ENCODE results near the gene CLBA1. TPM values are rescaled to one million over a fixed set of nuclear protein-coding genes. Genes with fewer than 3 reads are reported as not detected.
"Not testable (repeated sequence)": the region's sequence is repeated elsewhere in the genome, so short reads cannot be mapped to it uniquely, and the experiment has no call there.

CLBA1 gene
- polyA plus RNA-seq, 5 donors, result 10.8 to 19.8 (median 14.1) TPM

DNA sequence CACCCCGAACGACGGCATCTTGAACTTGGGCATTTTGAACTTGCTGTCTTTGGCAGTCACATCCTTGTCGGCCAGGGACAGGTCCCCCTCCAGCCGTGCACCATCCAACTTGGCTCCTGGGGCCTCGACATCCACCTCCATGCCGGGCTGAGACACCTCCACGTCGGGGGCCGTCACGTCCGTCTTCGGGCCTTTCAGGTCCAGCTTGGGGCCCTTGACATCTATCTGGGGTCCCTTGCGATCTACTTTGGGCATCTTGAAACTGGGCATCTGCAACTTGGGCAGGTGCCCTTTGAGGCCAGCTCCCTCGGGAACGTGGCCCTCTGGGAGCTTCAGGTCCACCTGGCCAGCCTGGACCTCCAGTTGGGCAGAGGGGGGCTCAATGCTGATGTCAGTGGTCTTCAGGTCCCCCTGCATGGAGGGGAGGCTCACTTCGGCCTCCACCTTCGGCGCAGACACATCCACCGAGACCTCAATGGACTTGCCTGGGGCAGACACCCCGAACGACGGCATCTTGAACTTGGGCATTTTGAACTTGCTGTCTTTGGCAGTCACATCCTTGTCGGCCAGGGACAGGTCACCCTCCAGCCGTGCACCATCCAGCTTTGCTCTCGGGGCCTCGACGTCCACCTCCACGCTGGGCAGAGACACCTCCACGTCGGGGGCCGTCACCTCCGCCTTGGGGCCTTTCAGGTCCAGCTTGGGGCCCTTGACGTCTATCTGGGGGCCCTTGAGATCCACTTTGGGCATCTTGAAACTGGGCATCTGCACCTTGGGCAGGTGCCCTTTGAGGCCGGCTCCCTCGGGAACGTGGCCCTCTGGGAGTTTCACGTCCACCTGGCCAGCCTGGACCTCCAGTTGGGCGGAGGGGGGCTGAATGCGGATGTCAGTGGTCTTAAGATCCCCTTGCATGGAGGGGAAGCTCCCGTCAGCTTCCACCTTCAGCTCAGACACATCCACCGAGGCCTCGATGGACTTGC is 39.3 kb upstream of the CLBA1 start:
- not testable (repeated sequence) for DNase-seq

GRCh38 chr14:104947201-104947600 is 38.4 kb upstream of the CLBA1 start:
- not testable (repeated sequence) for DNase-seq

- not testable (repeated sequence) for DNase-seq
These were observed 37.5 kb upstream of the CLBA1 start for GRCh38 chr14:104947881-104948735.

GRCh38 chr14:104948736-104949031 is 36.9 kb upstream of the CLBA1 start:
- DNase-seq, result no peak

GRCh38 chr14:104949406-104949955 is 36.1 kb upstream of the CLBA1 start:
- not testable (repeated sequence) for DNase-seq

GRCh38 chr14:104950021-104950420 is 35.6 kb upstream of the CLBA1 start:
- no peak for DNase-seq

DNA sequence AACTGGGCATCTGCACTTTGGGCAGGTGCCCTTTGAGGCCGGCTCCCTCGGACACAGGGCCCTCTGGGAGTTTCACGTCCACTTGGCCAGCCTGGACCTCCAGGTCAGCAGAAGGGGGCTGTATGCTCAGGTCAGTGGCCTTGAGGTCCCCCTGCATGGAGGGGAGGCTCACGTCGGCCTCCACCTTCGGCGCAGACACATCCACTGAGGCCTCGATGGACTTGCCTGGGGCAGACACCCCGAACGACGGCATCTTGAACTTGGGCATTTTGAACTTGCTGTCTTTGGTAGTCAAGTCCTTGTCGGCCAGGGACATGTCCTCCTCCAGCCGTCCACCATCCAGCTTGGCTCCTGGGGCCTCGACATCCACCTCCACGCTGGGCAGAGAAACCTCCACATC is 34.9 kb upstream of the CLBA1 start:
- not testable (repeated sequence) for DNase-seq

DNA sequence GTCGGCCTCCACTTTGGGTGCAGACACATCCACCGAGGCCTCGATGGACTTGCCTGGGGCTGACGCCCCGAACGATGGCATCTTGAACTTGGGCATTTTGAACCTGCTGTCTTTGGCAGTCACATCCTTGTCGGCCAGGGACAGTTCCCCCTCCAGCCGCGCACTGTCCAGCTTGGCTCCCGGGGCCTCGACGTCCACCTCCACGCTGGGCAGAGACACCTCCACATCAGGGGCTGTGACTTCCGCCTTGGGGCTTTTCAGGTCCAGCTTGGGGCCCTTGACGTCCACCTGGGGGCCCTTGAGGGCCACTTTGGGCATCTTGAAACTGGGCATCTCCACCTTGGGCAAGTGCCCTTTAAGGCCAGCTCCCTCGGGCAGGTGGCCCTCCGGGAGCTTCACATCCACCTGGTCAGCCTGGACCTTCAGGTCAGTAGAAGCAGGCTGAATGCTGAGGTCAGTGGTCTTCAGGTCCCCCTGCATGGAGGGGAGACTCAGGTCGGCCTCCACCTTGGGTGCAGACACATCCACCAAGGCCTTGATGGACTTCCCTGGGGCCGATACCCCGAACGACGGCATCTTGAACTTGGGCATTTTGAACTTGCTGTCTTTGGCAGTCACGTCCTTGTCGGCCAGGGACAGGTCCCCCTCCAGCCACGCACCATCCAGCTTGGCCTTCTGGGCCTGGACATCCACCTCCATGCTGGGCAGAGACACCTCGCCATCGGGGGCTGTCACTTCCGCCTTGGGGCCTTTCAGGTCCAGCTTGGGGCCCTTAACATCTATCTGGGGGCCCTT is 33.5 kb upstream of the CLBA1 start:
- DNase-seq, result not testable (repeated sequence)

- no peak for DNase-seq
These were observed 32.5 kb upstream of the CLBA1 start for GRCh38 chr14:104953097-104953496.

DNA sequence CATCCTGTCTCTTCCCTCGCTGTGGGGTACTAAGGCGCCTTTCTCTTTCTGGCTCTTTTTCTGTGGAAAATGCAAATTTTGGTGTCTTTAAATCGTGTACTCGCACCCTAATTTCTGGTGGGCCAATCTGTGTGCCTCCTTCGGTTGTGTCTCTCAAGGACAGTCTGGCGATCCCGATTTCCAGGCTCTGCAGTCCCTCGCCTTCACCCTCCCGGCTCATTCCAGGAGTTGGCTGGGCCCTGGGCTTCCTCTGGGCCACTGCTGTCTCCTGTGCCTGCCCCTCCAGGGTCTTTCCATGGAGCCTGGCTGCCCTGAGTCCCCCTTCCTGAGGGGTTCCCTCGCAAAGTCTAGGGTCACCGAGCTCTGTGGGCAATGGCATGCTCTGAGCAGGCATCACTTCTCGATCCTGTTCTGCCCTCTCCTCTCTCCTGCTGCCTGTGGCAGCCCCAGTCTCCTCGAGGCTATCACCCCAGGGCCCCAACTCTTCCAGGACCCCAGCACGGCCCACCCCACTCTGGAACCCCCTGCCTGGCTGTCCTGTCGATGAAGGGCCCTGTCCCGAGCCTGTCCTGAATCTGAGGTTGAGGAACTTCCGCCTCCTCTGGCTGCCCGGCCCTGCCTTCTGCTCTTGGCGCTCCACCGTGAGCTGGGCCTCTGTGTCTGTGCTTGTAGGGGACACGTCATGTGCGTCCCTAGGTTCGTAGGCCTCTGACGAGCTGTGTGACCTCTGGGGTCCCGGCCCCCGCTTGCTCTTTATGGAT is 31.5 kb upstream of the CLBA1 start:
- no peak for DNase-seq

- DNase-seq, result no peak
These were observed 30.7 kb upstream of the CLBA1 start for GRCh38 chr14:104954746-104955395.

DNA sequence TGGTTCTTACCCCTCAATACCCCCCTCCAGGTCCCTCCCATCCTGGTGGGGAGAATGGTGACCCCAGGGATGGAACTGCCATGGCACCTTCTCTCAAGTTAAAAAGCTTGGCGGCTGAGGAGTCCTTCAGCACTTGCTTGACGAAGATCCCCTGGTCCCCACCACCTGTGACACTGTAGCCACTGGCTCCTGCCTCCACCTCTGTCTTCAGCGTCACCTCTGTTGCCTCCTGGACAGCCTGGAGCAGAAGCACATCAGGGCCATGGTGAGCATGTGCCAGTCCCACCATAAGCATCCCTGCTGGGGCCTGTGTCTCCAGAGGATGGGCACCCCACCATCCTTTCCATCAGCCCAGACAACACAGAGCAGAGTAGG is 30.2 kb upstream of the CLBA1 start:
- DNase-seq, result no peak

- DNase-seq, result no peak
These were observed 29.2 kb upstream of the CLBA1 start for GRCh38 chr14:104956290-104956890.

DNA sequence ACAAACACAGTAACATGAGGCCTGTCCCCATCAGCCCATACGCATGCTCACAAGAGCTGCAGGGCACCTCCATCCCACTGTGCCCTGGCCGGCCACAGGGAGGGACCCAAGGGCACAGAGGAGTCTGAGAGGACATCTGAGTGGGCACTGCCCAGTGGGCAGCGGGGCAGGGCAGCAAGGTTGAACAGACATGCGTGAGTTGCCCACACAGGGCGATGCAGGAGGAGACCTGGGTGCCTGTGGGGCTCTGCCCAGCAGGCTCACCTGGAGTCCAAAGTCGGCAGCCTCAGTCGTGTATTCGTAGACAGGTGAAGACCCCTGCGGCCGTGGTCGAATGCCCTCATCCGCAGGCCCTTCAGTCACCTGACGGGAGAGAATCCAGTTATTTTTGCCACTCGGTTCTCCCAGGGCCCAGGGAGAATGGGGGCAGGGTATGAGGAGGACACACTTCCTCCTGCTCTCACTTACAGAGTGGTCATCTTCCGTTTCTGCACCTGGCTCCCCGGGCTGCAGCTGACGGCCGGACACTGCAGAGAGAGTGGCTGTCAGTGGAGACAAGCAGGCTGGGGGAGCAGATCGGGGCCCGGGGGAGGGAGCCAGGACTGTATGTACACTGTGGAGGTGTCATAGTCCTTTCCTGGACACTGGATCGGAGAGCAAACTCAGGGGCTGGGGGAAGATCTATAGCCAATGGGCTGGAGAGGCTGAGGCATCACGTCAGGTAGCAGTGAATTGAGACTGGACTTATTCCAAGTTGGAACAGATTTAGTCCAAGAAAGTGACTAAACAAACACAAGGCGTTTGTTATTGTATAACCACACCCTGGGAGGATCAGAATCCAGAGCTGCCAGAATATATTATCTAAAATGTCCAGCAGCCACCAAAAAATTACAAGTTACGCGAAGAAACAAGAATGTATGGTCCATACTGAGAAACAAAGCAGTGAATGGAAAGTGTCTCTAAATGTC is 28.2 kb upstream of the CLBA1 start:
- DNase-seq, result no peak

- no peak for DNase-seq
These were observed 21.0 kb upstream of the CLBA1 start for GRCh38 chr14:104964546-104964945.

DNA sequence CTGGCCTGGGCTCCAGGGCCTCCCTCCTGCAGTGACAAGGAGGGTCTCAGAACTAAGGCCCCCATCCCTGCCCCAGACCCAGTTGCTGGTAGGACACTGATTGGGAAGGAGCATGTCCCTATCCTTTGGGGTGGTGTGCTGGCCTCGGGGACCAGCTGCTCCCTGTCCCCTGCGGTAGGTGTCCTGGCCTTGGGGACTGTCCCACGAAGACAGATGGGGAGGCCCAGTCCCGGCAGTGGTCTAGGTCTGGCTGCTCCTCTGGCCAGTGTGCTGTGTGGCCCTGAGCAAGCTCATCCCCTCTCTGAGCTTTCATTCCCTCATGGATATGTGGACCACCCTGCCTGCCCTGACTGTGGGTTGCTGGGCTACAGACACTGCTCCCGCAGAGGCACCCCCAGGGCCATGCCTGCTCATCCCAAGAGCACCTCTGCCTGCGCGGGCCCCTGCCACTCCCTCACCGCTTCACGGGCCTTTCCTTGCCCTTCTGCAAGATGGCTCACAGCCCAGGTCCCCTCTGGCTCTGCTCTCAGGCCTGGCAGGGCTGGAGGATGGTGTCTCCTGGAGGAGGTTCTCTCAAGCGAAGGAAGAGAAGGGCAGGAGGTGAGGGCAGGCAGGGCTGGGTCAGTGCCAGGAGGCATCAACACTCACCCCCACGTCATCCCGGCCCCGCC is 19.9 kb upstream of the CLBA1 start:
- no peak for DNase-seq

DNA sequence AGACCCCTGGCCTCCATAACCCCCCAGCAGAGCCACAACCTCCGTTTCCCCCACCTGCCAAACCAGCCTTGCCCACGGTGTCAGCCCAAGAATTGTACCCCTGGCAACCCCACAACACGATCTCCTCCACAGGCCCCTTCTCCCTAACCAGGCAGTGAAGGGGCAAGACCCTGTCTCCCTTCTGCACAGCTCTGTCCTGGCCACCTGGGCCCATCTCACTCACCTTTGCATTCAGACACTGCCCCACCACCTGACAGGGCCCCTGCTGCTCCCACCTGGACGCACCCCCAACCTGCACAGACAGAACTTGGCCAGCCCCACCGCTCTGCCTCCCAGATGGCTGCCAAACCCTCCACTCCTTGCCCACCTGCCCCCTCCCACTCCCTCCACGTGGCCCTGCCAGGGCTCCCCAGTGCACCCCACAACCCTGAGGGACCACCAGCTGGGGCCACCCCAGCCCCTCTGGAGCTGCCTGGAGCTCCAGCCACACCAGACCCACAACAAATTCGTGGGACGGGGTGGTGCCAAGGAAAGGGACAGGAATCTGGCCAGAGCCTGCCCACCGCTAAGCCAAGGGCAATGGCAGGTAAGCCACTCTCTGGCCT is 19.2 kb upstream of the CLBA1 start:
- no peak for DNase-seq

GRCh38 chr14:104966981-104967385 is 18.6 kb upstream of the CLBA1 start:
- no peak for DNase-seq
